ENCODE data around the gene INTS1.

DNA sequence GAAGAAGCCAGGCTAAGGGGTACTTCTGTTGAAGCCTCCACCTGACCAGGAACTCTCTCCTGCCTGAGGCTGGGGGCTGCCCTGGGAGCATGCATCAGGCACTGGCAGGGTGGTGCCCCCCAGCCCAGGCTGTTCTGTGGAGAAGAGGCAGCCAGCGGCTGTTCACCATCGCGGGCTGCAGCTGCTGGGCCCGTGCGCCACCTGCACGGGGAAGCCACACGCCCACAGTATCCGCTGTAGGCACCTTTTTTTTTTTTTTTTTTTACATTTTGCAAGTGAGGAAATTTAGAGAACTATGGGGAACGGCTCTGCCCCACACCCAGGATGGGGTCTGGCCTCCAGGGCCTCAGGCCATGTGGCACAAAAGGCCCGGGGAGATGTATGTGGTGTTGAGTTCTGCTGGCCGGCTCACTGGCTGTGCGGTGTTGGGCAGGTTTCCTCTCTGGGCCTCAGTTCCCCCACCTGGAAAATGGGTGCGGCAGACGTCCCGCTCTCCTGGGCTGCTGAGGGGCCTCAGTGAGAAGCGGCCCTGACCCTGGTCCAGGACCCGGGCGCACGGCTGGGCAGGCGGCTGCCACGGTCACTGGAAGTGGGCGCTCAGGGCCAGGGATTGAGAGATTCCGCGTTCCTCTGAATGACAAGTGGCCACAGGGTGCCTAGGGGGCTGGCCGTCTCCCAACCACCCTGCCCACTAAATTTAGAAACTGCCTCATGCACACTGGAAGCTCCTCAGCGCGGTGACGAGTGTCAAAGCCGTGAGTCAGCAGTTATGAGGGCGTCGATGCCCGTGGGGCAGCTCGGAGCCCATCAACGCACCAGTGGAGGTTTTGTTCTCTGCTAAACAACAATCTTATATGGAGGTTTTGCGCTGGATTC is 8.8 kb upstream of the INTS1 start:
- TF ChIP-seq MXI1 (conservative IDR thresholded peaks at IDR 0.05; ENCODE audit: poor library complexity, severe bottlenecking), result no peak
- TF ChIP-seq, protein P1, sequence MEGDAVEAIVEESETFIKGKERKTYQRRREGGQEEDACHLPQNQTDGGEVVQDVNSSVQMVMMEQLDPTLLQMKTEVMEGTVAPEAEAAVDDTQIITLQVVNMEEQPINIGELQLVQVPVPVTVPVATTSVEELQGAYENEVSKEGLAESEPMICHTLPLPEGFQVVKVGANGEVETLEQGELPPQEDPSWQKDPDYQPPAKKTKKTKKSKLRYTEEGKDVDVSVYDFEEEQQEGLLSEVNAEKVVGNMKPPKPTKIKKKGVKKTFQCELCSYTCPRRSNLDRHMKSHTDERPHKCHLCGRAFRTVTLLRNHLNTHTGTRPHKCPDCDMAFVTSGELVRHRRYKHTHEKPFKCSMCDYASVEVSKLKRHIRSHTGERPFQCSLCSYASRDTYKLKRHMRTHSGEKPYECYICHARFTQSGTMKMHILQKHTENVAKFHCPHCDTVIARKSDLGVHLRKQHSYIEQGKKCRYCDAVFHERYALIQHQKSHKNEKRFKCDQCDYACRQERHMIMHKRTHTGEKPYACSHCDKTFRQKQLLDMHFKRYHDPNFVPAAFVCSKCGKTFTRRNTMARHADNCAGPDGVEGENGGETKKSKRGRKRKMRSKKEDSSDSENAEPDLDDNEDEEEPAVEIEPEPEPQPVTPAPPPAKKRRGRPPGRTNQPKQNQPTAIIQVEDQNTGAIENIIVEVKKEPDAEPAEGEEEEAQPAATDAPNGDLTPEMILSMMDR (IDR thresholded peaks at IDR 0.05; ENCODE audit: poor library complexity, severe bottlenecking), result no peak
